GM20431 (cell line): ENCODE data around the gene SPOP.
"Not testable (repeated sequence)": the region's sequence is repeated elsewhere in the genome, so short reads cannot be mapped to it uniquely, and the experiment has no call there.

Source experiments
- in situ Hi-C: fragments of 300-500 bp; cut with MseI, MboI; formaldehyde crosslinking; loops from one replicate; pipeline ENCODE4 v1.15.0; 2020; ENCODE audit warnings: low sequenced_read_pairs; ENCODE audit not compliant: unreplicated experiment

The SPOP gene

GRCh38 chr17:49698005-49698404, 20.1 kb upstream of the SPOP start:
- in situ Hi-C loops, result loop anchor here (5.0 kb wide), 1 partner anchor 126 kb away; no protein-coding TSS in a partner anchor

- in situ Hi-C loops, result loop anchor here (5.0 kb wide), 1 partner anchor 124 kb away; no protein-coding TSS in a partner anchor
These were observed 18.4 kb upstream of the SPOP start for GRCh38 chr17:49696233-49696761.

GRCh38 chr17:49695698-49696232, 17.9 kb upstream of the SPOP start:
- in situ Hi-C loops, result loop anchor here (5.0 kb wide), 1 partner anchor 123 kb away; no protein-coding TSS in a partner anchor

- in situ Hi-C loops, result loop anchor here (5.0 kb wide), 1 partner anchor 123 kb away; no protein-coding TSS in a partner anchor
These were observed 17.2 kb upstream of the SPOP start for GRCh38 chr17:49694847-49695697.

- in situ Hi-C loops, result no loop called here
These were observed 14.9 kb upstream of the SPOP start for GRCh38 chr17:49692751-49693150.

GRCh38 chr17:49691677-49692191, 13.8 kb upstream of the SPOP start:
- in situ Hi-C loops, result no loop called here

- in situ Hi-C loops, result no loop called here
These were observed 13.3 kb upstream of the SPOP start for GRCh38 chr17:49691086-49691676.

GRCh38 chr17:49690256-49690655, 12.4 kb upstream of the SPOP start:
- in situ Hi-C loops, result no loop called here

- in situ Hi-C loops, result no loop called here
These were observed 11.0 kb upstream of the SPOP start for GRCh38 chr17:49688848-49689247.

GRCh38 chr17:49687878-49688491, 10.1 kb upstream of the SPOP start:
- in situ Hi-C loops, result no loop called here

GRCh38 chr17:49681106-49681979, 3.4 kb upstream of the SPOP start:
- in situ Hi-C loops, result no loop called here

GRCh38 chr17:49680314-49680713, 2.4 kb upstream of the SPOP start:
- in situ Hi-C loops, result no loop called here

- in situ Hi-C loops, result no loop called here
These were observed 564 bp downstream of the SPOP start for GRCh38 chr17:49677134-49677932.

- in situ Hi-C loops, result no loop called here
These were observed 1.5 kb downstream of the SPOP start for GRCh38 chr17:49676276-49676868.

- in situ Hi-C loops, result no loop called here
These were observed 3.4 kb downstream of the SPOP start for GRCh38 chr17:49674507-49674906.

- in situ Hi-C loops, result not testable (repeated sequence)
These were observed 4.2 kb downstream of the SPOP start for GRCh38 chr17:49673679-49674078.

- in situ Hi-C loops, result no loop called here
These were observed 7.3 kb downstream of the SPOP start for GRCh38 chr17:49670641-49671040.

- in situ Hi-C loops, result no loop called here
These were observed 7.9 kb downstream of the SPOP start for GRCh38 chr17:49670002-49670401.
